Neural cell (in vitro differentiated cells): Measurements from ENCODE around the gene KCNK7.

Experiments
- EP300 ChIP-seq: fragments of 450-650 bp; conservative IDR thresholded peaks from 2 replicates; pipeline ENCODE4 v1.6.1; 2014; ENCODE audit warnings: antibody characterized with exemption, mild to moderate bottlenecking, moderate library complexity; ENCODE audit not compliant: poor library complexity, severe bottlenecking
- EZH2 ChIP-seq: fragments of 200-600, 300-800 bp; shearing (Covaris generic), sonication (generic); IDR thresholded peaks from 2 replicates; pipeline ENCODE4 v1.6.1; 2014; ENCODE audit warnings: antibody characterized with exemption, low read length, borderline replicate concordance, mild to moderate bottlenecking; ENCODE audit not compliant: insufficient read depth, poor library complexity, severe bottlenecking
- MXI1 ChIP-seq: fragments of 450-650 bp; conservative IDR thresholded peaks from 2 replicates; pipeline ENCODE4 v1.6.1; 2014; ENCODE audit warnings: antibody characterized with exemption, mild to moderate bottlenecking; ENCODE audit not compliant: poor library complexity, severe bottlenecking
- POLR2AphosphoS5 ChIP-seq: IDR thresholded peaks from 2 replicates; pipeline ENCODE4 v1.6.1; 2012
- RAD21 ChIP-seq: fragments of 450-650 bp; conservative IDR thresholded peaks from 2 replicates; pipeline ENCODE4 v1.6.1; 2014; ENCODE audit warnings: antibody characterized with exemption, mild to moderate bottlenecking, moderate library complexity
- REST ChIP-seq: IDR thresholded peaks from 2 replicates; pipeline ENCODE4 v1.6.1; 2012; ENCODE audit warnings: borderline replicate concordance
- TAF1 ChIP-seq: IDR thresholded peaks from 2 replicates; pipeline ENCODE4 v1.6.1; 2012; ENCODE audit warnings: low read depth
- TF ChIP-seq, protein P1 (sequence below): fragments of 450-650 bp; IDR thresholded peaks from 2 replicates; pipeline ENCODE4 v1.5.1; 2014; ENCODE audit warnings: antibody characterized with exemption, mild to moderate bottlenecking, moderate library complexity; ENCODE audit not compliant: poor library complexity, severe bottlenecking

- TF ChIP-seq, protein P1, sequence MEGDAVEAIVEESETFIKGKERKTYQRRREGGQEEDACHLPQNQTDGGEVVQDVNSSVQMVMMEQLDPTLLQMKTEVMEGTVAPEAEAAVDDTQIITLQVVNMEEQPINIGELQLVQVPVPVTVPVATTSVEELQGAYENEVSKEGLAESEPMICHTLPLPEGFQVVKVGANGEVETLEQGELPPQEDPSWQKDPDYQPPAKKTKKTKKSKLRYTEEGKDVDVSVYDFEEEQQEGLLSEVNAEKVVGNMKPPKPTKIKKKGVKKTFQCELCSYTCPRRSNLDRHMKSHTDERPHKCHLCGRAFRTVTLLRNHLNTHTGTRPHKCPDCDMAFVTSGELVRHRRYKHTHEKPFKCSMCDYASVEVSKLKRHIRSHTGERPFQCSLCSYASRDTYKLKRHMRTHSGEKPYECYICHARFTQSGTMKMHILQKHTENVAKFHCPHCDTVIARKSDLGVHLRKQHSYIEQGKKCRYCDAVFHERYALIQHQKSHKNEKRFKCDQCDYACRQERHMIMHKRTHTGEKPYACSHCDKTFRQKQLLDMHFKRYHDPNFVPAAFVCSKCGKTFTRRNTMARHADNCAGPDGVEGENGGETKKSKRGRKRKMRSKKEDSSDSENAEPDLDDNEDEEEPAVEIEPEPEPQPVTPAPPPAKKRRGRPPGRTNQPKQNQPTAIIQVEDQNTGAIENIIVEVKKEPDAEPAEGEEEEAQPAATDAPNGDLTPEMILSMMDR, result no peak
- TF ChIP-seq REST (no peak), MXI1 (no peak), EZH2 (no peak), POLR2AphosphoS5 (no peak), EP300 (no peak), RAD21 (no peak), TAF1 (no peak)
Measured at GRCh38 chr11:65574811-65575567, 20.6 kb downstream of the KCNK7 start.
